Measurements from ENCODE around the gene SRP19.
"Not testable (repeated sequence)": the region's sequence is repeated elsewhere in the genome, so short reads cannot be mapped to it uniquely, and the experiment has no call there.

SRP19 gene

GRCh38 chr5:112860929-112861637, at the start of gene SRP19:
SRP19 (plus strand) TSS chr5:112861287; CDS start chr5:112861377, 90 bp downstream.
- peak; percentile 91 for DNase-seq

DNA sequence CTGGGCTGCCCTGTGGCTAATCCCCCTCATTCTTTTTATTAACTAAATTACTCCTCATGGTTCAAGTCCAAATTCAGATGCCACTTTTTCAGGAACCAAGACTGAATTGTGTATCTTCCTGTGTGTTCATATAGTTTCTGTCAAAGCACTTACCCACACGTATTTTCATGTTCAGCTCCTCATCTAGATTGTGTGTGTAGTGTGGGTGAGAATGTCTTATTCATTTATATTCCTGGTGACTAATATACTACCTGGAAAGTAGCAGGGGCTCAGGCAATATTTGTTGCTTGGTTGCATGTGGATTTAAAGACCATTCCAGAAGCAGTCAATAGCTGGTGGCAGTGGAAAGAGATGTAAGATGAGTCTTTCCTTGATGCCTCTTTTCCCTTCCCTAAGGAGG, 48.5 kb upstream of the SRP19 start:
- no peak for DNase-seq

DNA sequence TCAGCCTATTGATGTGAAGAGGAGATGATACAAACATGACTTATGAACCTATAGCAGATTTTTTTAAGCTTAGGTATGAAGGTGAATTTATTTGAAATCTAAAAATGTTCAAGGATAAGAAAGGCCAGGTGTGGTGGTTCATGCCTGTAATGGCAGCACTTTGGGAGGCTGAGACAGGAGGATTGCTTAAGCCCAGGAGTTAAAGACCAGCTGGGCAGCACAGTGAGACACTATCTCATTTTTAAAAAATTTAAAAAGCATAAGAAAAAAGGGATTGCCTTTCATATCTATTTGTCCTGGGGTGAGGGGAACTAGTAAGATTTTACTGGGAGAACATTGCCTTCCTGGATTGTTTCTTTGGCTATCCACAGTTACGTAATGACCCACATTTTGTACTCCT, 40.8 kb upstream of the SRP19 start:
- DNase-seq: no peak

DNA sequence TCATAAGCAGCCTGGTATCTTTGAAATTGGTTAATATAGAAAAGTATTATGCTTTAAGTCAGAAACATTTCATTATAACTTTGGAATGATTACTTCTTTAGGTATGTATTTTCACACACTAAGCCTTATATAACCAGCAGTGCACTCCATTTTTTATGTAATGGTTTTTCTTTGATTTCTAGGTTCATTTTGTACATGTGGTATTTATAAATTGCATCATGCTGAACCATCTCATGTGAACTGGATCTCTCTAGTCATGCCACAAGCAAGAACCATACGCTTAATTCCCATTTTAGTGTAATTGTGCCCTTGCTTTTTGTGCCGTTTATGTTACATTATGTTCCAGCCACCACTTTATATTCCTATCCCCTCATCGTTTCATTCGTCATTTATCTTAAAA, 38.6 kb upstream of the SRP19 start:
- no peak for DNase-seq

GRCh38 chr5:112823181-112823580, 37.9 kb upstream of the SRP19 start:
- no peak for DNase-seq

- DNase-seq: no peak
These were observed 37.4 kb upstream of the SRP19 start for GRCh38 chr5:112823656-112824055.

DNA sequence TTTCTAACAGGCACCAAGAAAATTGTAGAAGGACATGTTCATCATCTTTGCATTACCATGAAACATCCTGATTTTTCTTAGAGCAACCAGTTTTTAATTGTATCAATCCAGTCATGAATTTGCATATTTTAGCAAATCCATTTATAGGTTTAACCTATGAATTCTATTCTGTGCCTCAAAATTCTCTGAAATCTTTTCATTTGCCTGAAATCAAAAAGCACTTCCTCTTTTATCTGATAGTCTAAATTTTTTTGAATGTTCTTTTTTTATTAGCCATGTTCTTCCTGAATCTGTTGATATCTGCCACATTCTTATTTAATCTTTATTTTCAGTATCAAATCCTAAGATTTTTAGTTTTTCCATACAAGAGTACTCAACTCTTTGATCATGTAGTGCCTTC, 36.9 kb upstream of the SRP19 start:
- DNase-seq: no peak

DNA sequence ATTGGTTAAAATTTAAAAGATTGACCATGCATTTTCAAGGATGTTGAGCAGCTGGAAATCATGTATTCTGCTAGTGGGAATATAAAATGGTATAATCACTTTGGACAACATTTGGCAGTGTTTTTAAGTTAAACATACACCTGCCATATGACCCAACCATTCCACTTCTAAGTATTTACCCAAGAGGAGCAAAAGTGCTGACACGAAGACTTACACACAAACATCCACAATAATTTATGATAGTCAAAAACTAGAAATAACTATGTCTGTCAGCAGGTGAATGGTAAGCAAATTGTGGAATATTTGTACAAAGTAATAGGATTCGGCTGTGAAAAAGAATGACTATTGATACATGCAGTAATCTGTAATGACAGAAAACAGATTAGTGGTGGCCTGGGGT, 30.7 kb upstream of the SRP19 start:
- no peak for DNase-seq

DNA sequence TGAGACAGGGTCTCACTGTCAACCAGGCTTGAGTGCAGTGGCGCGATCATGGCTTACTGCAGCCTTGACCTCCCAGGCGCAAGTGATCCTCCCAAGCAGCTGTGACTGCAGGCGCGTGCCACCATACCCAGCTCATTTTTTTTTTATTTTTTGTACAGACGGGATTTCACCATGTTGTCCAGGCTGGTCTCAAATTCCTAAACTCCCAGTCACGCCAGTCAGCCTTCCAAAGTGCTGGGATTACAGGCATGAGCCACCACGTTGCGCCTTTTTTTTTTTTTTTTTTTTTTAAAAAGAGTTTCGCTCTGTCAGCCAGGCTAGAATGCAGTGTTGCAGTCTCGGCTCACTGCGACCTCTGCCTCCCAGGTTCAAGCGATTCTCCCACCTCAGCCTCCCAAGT, 27.1 kb upstream of the SRP19 start:
- no peak for DNase-seq

GRCh38 chr5:112844489-112844888, 16.6 kb upstream of the SRP19 start:
- DNase-seq: no peak

DNA sequence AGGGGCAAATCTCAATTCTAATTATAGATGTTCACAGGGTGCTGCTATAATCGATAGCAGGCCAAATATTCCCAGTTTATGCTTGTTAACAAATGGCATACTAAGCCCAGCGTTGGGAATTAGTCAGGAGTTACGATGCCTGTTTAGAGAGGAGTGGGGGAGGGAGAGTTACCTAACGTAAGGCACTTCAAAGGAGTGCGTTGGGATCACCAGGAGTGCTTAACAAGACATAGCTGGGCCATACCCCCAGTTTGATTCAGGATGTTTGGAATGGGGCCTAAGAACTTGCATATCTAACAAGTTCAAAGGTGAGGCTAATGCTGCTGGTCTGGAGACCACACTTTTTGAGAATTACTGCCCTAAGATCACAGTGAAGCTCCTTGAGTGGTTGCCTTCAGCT, 14.5 kb upstream of the SRP19 start:
- DNase-seq: no peak

DNA sequence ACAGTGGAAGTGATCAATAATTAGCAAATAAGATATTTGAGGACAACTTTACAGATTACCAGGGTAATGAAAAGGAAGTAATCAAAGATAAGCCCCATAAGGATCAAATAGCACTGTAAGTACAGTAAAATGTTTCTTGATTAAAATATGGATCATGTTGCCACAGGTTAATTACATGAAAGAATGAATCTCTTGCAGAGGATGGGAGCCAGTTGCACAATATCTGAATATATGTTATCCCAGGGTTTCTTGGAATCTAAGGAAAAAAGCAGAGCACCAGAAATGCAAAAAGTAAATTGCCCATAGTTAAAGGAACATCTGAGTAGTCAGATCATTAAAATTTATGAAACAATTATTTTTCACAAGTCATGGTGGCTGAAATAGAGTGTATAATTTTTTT, 13.8 kb upstream of the SRP19 start:
- DNase-seq: no peak

- DNase-seq: peak; percentile 49
These were observed 12.8 kb upstream of the SRP19 start for GRCh38 chr5:112848116-112848811.

DNA sequence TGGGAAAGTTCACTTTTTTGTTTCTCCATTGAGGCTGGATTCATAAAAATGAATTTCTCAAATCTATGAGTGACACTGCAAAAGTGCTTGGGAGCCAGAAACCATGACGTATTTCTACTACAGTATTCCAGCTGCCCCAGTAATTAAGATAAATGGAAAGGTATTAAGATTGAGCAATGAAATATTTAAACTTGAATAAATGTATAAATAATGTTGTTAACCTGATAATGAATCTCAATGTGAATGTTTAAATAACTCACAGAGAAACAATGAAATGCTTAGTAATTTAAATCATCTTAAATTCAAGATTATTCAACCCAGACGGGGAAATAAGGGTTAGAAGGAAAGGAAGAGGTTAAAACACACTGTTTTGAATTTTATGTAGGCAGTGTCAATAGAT, 11.2 kb upstream of the SRP19 start:
- DNase-seq: no peak

GRCh38 chr5:112854651-112855050, 6.4 kb upstream of the SRP19 start:
- DNase-seq: no peak

DNA sequence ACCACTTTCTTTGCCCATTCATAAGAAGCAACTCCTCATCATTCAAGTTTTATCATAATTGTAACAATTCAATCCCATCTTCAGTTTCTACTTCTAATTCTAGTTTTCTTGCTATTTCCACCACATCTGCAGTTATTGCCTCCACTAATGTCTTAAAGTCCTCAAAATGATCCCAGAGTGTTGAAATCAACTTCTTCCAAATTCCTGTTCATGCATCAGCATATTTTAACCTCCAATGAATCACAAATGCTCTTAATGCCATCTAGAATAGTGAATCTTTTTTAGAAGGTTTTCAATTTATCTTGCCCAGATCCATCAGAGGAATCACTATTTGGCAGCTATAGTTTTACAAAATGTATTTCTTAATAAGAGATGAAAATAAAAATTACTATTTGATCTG, 3.2 kb upstream of the SRP19 start:
- DNase-seq: no peak

- not testable (repeated sequence) for DNase-seq
These were observed 537 bp upstream of the SRP19 start for GRCh38 chr5:112860571-112860928.

GRCh38 chr5:112861638-112861985, 525 bp downstream of the SRP19 start:
- DNase-seq: no peak

DNA sequence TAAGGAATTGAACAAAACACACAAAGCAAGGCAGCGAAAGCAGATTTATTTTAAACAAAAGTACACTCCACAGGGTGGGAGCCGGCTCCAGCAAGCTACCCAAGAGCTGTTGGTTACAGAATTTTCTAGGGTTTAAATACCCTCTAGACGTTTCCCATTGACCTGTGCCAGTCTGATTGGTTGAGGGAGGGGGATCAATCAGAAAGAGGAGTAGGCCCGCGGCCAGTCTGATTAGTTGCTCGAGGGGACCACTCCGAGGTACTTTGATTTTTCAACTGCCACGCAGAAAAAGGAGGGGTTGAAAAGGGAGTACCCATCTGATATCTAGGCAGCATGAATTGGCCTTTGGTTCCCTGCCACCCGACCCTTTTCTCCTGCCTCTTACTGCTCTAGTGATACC, 998 bp downstream of the SRP19 start:
- no peak for DNase-seq

DNA sequence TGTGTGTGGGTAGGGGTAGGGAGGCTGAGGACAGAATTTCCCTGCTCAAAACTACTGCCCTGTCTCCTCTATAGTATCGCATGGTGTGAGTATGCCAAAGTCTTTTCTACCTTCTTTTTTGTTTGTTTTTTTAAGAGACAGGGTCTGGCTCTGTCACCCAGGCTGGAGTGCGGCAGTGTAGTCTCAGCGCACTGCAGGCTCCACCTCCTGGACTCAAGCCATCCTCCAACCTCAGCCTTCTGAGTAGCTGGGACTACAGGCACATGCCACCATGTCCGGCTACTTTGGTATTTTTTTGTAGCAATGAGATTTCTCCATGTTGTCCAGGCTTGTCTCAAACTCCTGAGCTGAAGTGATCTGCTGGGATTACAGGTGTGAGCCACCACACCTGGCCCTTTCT, 2.5 kb downstream of the SRP19 start:
- DNase-seq: no peak

DNA sequence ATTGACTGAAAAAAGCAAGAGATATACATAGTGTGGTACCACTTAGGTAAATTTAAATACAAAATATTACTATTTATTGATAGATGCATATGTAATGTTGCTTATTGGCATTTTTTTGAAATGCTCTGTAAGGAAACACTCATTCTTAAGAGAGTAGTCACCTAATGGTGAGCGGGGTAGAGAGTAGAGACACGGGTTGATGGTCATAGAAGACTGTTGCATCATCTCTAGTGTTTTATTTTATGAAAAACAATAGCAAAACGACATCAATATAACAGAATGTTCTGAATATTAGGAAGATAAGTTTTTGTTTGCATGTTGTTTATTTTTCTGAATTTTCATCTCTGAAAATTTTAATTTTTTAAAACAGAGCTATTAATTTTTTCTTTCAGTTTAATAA, 4.0 kb downstream of the SRP19 start:
- DNase-seq: no peak

DNA sequence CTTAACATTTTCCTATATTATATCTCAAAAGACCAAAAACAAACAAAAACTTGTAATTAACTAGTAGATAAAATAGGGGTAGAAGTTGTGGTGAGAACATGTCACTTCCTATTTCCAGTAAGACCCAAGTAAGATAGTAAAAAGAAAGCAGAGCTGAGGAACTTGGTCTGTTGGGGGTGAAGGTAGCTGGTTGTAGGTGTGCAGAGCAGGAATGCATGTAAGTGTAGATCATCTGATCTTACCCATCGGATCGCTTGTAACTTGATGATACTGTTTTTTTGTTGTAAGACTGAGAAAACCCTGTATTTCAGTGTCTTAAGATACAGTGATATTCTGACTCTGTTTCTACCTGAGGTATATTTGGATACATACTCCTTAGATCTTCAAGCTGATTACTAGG, 5.7 kb downstream of the SRP19 start:
- no peak for DNase-seq

DNA sequence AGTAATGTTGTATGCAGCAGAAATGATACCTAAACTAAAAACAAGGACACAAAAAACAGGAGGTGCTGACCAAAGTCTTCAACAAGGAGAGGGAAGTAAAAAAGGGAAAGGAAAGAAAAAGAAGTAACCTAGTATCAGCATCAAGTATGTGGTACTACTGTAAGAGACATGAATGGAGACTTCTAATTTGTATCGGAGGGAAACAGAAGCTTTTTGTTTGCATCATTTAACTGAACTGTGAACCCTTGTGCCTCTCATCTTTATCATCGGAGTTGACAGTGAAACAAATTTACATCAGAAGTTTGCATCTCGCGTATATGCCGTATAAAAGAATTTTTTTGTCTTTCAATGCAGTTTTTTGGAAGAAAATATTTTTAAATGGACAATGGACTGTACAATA, 6.3 kb downstream of the SRP19 start:
- DNase-seq: no peak

GRCh38 chr5:112869948-112870347, 8.9 kb downstream of the SRP19 start:
- no peak for DNase-seq

DNA sequence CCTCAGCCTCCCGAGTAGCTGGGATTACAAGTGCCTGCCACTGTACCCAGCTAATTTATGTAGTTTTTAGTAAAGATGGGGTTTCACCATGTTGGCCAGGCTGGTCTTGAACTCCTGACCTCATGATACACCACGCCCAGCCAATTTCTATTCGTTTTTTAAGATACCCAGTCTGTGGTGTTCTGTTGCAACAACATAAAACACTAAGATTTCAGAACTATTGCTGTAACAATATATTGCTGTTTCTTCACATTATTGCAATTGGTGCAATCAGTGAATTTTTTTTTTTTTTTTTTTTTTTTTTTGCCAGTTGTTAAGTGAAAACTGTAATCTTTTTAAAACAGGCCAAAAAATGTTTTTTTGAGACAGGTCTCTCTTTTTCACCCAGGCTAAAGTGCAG, 9.9 kb downstream of the SRP19 start:
- no peak for DNase-seq

All from NCI-H1092 treated with DMSO at 0.1 percent for 48 hours (cell line).